GM19025 (cell line): ENCODE data around the gene EEF1A2.

Experiments used
- ATAC-seq: cut with Tn5 transposase; IDR thresholded peaks from one replicate; pipeline ENCODE4 v1.9.1; 2021; ENCODE audit warnings: mild to moderate bottlenecking, low read depth, moderate library complexity; ENCODE audit not compliant: unreplicated experiment

Gene EEF1A2

DNA sequence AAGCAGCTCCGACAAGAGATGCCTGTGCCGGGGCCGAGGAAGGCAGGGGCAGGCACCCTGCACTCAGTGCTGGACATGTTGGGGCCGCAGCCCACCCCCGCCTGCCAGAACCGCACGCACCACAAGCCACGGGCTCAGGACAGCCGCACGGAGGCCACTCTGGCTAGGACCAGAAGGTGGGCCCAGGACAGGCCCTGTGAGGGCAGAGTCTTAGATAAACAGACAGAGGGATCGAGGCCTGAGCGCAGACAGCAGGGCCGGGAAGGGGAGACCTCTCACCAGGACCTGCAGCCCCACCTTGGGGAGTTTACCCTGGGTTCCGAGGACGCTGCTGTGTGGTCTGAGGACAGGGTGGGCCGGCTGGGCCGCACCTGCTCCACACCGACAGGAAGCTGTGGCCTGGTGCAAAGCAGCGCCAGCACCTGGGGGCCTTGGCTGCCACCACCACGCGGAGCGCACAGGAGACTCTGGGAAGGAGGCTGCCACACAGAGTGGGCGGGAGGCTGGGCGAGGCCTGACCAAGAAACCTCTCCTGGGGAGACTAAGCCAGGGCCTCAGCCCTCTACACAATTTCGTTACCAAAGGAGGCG, 58.4 kb downstream of the EEF1A2 start:
- no peak for ATAC-seq

GRCh38 chr20:63439866-63440265, 59.0 kb downstream of the EEF1A2 start:
- no peak for ATAC-seq

DNA sequence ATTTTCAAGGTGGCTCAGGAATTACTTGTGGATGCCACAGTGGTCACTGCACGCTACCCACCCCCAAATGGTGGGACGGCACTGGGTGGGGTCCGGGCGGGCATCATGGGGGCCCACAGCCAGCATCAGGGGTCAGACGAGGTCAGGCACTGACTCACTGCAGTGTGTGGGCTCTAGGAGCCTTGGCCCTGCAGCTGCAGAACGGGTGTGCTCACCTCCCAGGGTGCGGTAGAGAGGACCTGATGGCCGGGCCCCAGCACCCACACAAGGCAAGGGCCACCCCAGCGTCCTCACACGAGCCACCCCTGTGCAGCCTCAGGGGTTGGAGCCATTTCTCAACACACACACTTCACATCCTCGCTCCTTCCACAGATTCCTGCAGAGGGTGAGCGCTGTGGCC, 60.8 kb downstream of the EEF1A2 start:
- ATAC-seq: no peak
